RWPE2 (cell line): ENCODE results near the gene EPHA10.

ENCODE experiments used
- ATAC-seq: fragments of 200-7000 bp; cut with Tn5 transposase; 3 replicates; pipeline ENCODE4 v1.9.1; 2021; ENCODE audit warnings: low read depth
- DNase-seq: peaks from one replicate; pipeline ENCODE4 v3.0.0-alpha.2; 2020; ENCODE audit warnings: low spot score
- H3K27ac ChIP-seq: fragments of 450-650 bp; 2 replicates; pipeline ENCODE4 v1.5.1; 2017; ENCODE audit warnings: mild to moderate bottlenecking; ENCODE audit not compliant: poor library complexity, severe bottlenecking
- H3K27me3 ChIP-seq: fragments of 250-450 bp; sonication (Bioruptor Pico); 2 replicates; pipeline ENCODE4 v1.5.1; 2021; ENCODE audit warnings: mild to moderate bottlenecking, moderate library complexity; ENCODE audit not compliant: insufficient read depth, poor library complexity, severe bottlenecking
- H3K36me3 ChIP-seq: fragments of 250-450 bp; sonication (Bioruptor Pico); 2 replicates; pipeline ENCODE4 v1.5.1; 2020; ENCODE audit warnings: low read depth, mild to moderate bottlenecking, moderate library complexity
- H3K4me1 ChIP-seq: fragments of 250-450 bp; sonication (Bioruptor Pico); 2 replicates; pipeline ENCODE4 v1.5.1; 2021; ENCODE audit warnings: mild to moderate bottlenecking, moderate library complexity; ENCODE audit not compliant: insufficient read depth, poor library complexity, severe bottlenecking
- H3K4me3 ChIP-seq: fragments of 250-450 bp; sonication (Bioruptor Pico); 2 replicates; pipeline ENCODE4 v1.5.1; 2021; ENCODE audit warnings: mild to moderate bottlenecking, moderate library complexity; ENCODE audit not compliant: severe bottlenecking
- H3K9me3 ChIP-seq: fragments of 250-450 bp; sonication (Bioruptor Pico); 2 replicates; pipeline ENCODE4 v1.5.1; 2021; ENCODE audit warnings: mild to moderate bottlenecking, moderate library complexity; ENCODE audit not compliant: severe bottlenecking
- CTCF ChIP-seq: fragments of 450-650 bp; IDR thresholded peaks from one replicate; pipeline ENCODE4 v1.5.1; 2017; ENCODE audit warnings: mild to moderate bottlenecking, moderate library complexity; ENCODE audit not compliant: poor library complexity, severe bottlenecking

The EPHA10 gene

DNA sequence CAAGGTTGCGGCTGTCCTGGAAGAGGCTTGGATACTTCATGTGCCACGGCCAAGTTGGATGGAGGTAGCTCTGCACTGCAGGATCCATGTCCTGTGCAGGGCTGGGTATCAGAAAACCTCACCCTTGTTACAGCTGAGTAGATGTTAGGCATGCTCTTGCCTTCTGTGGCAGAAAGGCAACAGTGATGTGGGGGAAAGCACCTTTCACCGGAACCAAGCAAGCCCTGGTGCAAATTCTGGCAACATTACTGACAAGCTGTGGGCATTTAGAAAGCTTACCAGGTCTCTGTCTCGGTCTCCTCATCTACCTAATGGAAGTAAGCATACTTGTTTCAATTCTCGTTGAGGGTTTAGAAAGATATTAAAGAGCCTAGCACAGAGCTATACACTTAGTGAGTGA, 87.1 kb downstream of the EPHA10 start:
- ATAC-seq (no peak), DNase-seq (no peak)
- TF ChIP-seq CTCF: no peak
- H3K9me3 ChIP-seq: no peaks in the 10 kb centered on the region
- H3K4me1 ChIP-seq: no peaks in the 10 kb centered on the region
- H3K27ac ChIP-seq: no peak overlapping the region
- H3K27me3 ChIP-seq: no peaks in the 10 kb centered on the region
- H3K36me3 ChIP-seq: peaks cover 17% of the 10 kb centered on the region
- H3K4me3 ChIP-seq: no peak overlapping the region

DNA sequence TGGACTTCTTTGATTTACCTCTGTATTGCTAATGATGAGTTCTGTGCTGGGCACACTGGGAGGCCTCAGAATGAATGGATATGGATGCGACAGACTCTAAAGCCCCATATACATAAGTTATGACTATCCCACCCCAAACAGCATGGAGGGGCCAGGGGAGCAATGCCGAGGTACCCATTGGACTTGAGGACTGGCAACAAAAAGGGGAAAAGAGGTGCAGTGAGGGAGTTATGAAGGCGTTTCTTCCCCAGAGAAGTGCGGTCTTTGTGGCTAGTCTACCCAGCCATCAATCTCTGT, 87.8 kb downstream of the EPHA10 start:
- H3K27ac ChIP-seq: no peak overlapping the region
- no peaks in the 10 kb centered on the region for H3K9me3 ChIP-seq
- H3K4me3 ChIP-seq: no peak overlapping the region
- ATAC-seq (no peak), DNase-seq (no peak)
- peaks cover 10% of the 10 kb centered on the region for H3K36me3 ChIP-seq
- peaks cover 7% of the 10 kb centered on the region for H3K27me3 ChIP-seq
- TF ChIP-seq CTCF: no peak
- H3K4me1 ChIP-seq: no peaks in the 10 kb centered on the region

DNA sequence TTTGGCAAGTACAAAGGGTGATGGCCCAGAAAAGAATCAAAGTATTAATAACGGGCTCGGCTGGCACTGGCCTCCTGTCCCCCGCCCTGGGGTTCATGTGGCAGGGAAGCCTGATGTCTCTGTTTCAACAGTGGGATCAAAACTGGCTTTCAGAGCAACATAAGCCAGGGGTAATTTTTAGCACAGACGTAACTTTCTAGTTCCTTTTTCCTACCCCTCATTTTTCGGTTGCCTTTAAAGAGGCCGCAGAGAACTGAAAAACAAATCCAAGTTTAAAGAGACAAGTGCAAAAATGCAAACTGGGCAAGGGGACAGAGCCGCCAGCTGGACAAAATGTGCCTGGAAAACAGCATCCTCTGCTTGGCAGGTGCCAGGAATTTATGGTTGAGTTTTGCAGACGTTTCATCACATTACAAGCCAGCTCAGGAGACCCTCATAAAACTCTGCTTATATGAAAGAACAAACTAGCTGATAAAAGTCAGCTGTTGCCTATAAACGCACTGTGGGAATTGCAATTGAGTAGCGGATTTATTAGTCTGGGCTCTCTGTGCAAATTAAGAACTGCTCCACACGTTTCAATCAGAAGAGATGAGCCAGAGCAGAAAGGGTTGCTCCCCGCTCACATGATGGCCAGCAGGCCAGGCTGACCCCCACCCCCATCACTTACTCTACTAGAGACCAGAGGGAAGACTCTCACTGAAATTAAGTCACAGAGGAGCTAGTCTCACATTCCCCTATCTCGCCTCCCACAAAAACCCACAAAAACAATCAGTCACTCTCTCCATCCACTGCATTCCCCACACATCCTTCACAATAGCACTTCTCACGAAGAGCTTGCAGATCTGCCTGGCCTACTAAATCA, 88.4 kb downstream of the EPHA10 start:
- H3K27ac ChIP-seq: no peak overlapping the region
- DNase-seq (no peak), ATAC-seq (no peak)
- H3K4me1 ChIP-seq: no peaks in the 10 kb centered on the region
- H3K36me3 ChIP-seq: peaks cover 4% of the 10 kb centered on the region
- no peak overlapping the region for H3K4me3 ChIP-seq
- no peak for TF ChIP-seq CTCF
- H3K9me3 ChIP-seq: no peaks in the 10 kb centered on the region
- H3K27me3 ChIP-seq: peaks cover 10% of the 10 kb centered on the region

DNA sequence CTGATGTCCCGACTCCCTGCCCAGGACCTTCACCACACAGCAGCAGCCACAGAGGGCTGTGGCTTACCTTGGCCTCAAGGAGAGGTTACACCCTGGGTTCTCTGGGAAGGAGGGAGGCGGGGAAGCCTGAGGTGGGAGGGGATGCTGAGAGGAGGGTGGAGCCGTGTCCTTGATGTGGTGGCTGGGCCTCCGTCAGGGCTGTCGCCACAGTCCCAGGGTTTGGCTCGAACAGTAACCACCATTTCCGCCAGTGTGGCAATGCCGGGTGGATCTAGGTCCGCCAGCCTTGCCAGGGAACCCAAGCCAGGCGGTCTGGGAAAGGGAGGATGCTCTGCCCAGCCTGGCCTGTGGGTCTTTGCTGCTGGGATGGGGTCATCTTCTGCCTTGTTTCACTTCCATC, 91.0 kb downstream of the EPHA10 start:
- no peak overlapping the region for H3K27ac ChIP-seq
- no peaks in the 10 kb centered on the region for H3K9me3 ChIP-seq
- DNase-seq (no peak), ATAC-seq (0 out of 3 replicates have a peak, but pooled peaks have one; percentile 33)
- peaks cover 10% of the 10 kb centered on the region for H3K27me3 ChIP-seq
- no peaks in the 10 kb centered on the region for H3K4me1 ChIP-seq
- no peak overlapping the region for H3K4me3 ChIP-seq
- H3K36me3 ChIP-seq: no peaks in the 10 kb centered on the region
- no peak for TF ChIP-seq CTCF

- ATAC-seq: no peak
- H3K27me3 ChIP-seq: peaks cover 10% of the 10 kb centered on the region
Measured at GRCh38 chr1:37672136-37672870, 92.6 kb downstream of the EPHA10 start.

More at GRCh38 chr1:37672136-37672870, 92.6 kb downstream of the EPHA10 start:
- H3K36me3 ChIP-seq: no peaks in the 10 kb centered on the region
- H3K4me3 ChIP-seq: no peak overlapping the region
- no peaks in the 10 kb centered on the region for H3K9me3 ChIP-seq
- TF ChIP-seq CTCF: no peak
- DNase-seq: no peak
- no peak overlapping the region for H3K27ac ChIP-seq
- H3K4me1 ChIP-seq: no peaks in the 10 kb centered on the region
